ENCODE results near the gene FRMD3. TPM values are rescaled to one million over a fixed set of nuclear protein-coding genes. Genes with fewer than 3 reads are reported as not detected.

The FRMD3 gene
- total RNA-seq, 4 donors from 2014 or later: 7.9 to 13.4 (median 11.8) TPM

- peak; percentile 72 for DNase-seq (ENCODE audit: extremely low spot score)
- no peak for TF ChIP-seq POLR2A (IDR thresholded peaks at IDR 0.05; ENCODE audit: low read depth)
- Histone ChIP-seq H3K4me1 (peaks cover 8 to 20% (median 13%) of the 10 kb centered on the region in 4 donors), H3K27me3 (no peaks in the 10 kb centered on the region), H3K9me3 (peaks cover 0 to 6% (median 3%) of the 10 kb centered on the region in 4 donors), H3K4me3 (no peak overlapping the region), H3K36me3 (no peaks in the 10 kb centered on the region), H3K27ac (replicated peaks in 1 of 4) (no peak overlapping the region)
- intact Hi-C loops (cut with DNase I): no loop called here
- 47% methylated on average over 10 of the region's 10 CpGs for WGBS
Observed at GRCh38 chr9:83403527-83404238, 134.5 kb downstream of the FRMD3 start.

DNA sequence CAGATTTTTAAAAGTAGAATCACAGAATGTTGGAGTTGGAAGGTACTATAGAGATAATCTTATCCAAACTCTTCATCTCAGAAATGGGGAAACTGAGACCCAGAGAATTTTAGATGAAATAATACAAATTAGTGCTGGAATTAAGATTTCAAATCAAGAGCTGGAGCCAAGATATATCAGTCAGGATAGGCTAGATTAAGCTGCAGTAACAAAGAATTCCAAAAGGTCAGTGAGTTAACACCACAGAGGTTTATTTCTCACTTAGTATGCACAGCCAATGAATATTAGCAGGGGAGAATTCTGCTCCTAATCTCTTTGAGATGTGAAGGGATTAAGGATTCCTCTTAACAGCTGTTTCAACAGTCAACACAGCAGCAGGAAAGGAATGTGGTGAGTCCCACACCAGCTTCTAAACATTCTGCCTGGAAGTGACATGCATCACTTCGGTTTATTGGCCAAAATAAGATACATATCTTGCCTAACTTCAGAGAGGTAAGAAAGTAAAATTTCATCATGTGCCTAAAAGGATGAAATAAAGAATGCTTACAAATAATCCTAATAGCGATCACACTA lies 136.8 kb downstream of the FRMD3 start:
- H3K4me1 ChIP-seq: peaks cover 8 to 20% (median 13%) of the 10 kb centered on the region in 4 donors
- no peak for TF ChIP-seq CTCF (IDR thresholded peaks at IDR 0.05)
- TF ChIP-seq EP300 (IDR thresholded peaks at IDR 0.05): no peak
- TF ChIP-seq POLR2A (IDR thresholded peaks at IDR 0.05; ENCODE audit: low read depth): no peak
- TF ChIP-seq POLR2AphosphoS5 (IDR thresholded peaks at IDR 0.05): no peak
- no peaks in the 10 kb centered on the region for H3K9me3 ChIP-seq
- H3K4me3 ChIP-seq: no peak overlapping the region
- DNase-seq (ENCODE audit: extremely low spot score): peak; percentile 17
- intact Hi-C loops (cut with DNase I): no loop called here
- 100% methylated on average over 2 of the region's 2 CpGs for WGBS
- H3K27ac ChIP-seq (replicated peaks in 1 of 4): no peak overlapping the region
- no peaks in the 10 kb centered on the region for H3K27me3 ChIP-seq
- no peaks in the 10 kb centered on the region for H3K36me3 ChIP-seq

GRCh38 chr9:83396813-83397212 lies 141.4 kb downstream of the FRMD3 start:
- H3K36me3 ChIP-seq: no peaks in the 10 kb centered on the region
- WGBS: 78% methylated on average over 4 of the region's 4 CpGs
- no peak overlapping the region for H3K27ac ChIP-seq (replicated peaks in 1 of 4)
- H3K9me3 ChIP-seq: no peaks in the 10 kb centered on the region
- no peaks in the 10 kb centered on the region for H3K27me3 ChIP-seq
- TF ChIP-seq EP300 (IDR thresholded peaks at IDR 0.05): no peak
- no peak for TF ChIP-seq CTCF (IDR thresholded peaks at IDR 0.05)
- TF ChIP-seq POLR2A (IDR thresholded peaks at IDR 0.05; ENCODE audit: low read depth): no peak
- TF ChIP-seq POLR2AphosphoS5 (IDR thresholded peaks at IDR 0.05): no peak
- intact Hi-C loops (cut with DNase I): no loop called here
- H3K4me1 ChIP-seq: no peaks in the 10 kb centered on the region
- no peak overlapping the region for H3K4me3 ChIP-seq
- DNase-seq (ENCODE audit: extremely low spot score): peak; percentile 66

- Histone ChIP-seq H3K36me3 (no peaks in the 10 kb centered on the region), H3K4me3 (no peak overlapping the region), H3K4me1 (no peaks in the 10 kb centered on the region), H3K27ac (replicated peaks in 1 of 4) (no peak overlapping the region), H3K27me3 (no peaks in the 10 kb centered on the region), H3K9me3 (no peaks in the 10 kb centered on the region)
- TF ChIP-seq CTCF (IDR thresholded peaks at IDR 0.05): no peak
- TF ChIP-seq POLR2A (IDR thresholded peaks at IDR 0.05; ENCODE audit: low read depth): no peak
- no peak for TF ChIP-seq POLR2AphosphoS5 (IDR thresholded peaks at IDR 0.05)
- TF ChIP-seq EP300 (IDR thresholded peaks at IDR 0.05): no peak
- intact Hi-C loops (cut with DNase I): no loop called here
- WGBS: 99% methylated on average over 6 of the region's 6 CpGs
- no peak for DNase-seq (ENCODE audit: extremely low spot score)
Observed at GRCh38 chr9:83396342-83396741, 141.9 kb downstream of the FRMD3 start.

DNA sequence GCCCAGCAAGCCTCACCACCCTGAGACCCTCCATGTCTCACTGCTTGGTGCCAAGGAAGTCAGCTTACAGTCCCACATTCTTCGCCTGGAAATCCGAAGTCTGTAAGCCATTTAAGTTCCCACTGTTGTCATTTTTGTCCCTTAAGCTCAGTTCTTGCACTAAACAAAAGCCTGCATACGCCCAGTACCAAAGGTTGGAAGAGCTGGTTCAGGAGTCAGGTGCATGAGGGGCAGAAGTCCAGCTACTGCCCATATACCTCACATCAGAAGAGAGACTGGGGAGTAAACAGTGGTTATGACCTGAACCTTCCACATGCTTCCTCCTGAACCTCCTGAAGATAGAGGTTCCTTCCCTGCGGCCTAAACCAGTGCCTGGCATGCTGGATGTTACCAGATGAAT lies 146.0 kb downstream of the FRMD3 start:
- Histone ChIP-seq H3K27me3 (no peaks in the 10 kb centered on the region), H3K4me3 (no peak overlapping the region), H3K27ac (replicated peaks in 1 of 4) (no peak overlapping the region), H3K4me1 (no peaks in the 10 kb centered on the region), H3K36me3 (peaks cover 0 to 7% (median 0%) of the 10 kb centered on the region in 4 donors), H3K9me3 (peaks cover 0 to 2% (median 0%) of the 10 kb centered on the region in 4 donors)
- WGBS: 95% methylated on average over 4 of the region's 4 CpGs
- TF ChIP-seq POLR2A (IDR thresholded peaks at IDR 0.05; ENCODE audit: low read depth) (no peak), CTCF (IDR thresholded peaks at IDR 0.05) (no peak), EP300 (IDR thresholded peaks at IDR 0.05) (no peak), POLR2AphosphoS5 (IDR thresholded peaks at IDR 0.05) (no peak)
- no peak for DNase-seq (ENCODE audit: extremely low spot score)
- intact Hi-C loops (cut with DNase I): no loop called here
